Caco-2 (cell line): ENCODE results near the gene C9orf85. TPM values are rescaled to one million over a fixed set of nuclear protein-coding genes. Genes with fewer than 3 reads are reported as not detected.

Experiments
- BruUV-seq: library from RNA; stranded (reverse); fragments of 400-500 nt; replicated peaks from 2 replicates; lab custom pipeline; 2021; lab: Mats Ljungman, UMichigan
- CTCF ChIA-PET: fragments of 300-600 bp; sonication (Branson Sonifier 250); formaldehyde crosslinking; loops from one replicate; lab custom pipeline; 2022; ENCODE audit warnings: antibody characterized with exemption; lab: Charles Lee
- POLR2A ChIA-PET: fragments of 300-600 bp; sonication (Branson Sonifier 250); formaldehyde crosslinking; loops from one replicate; lab custom pipeline; 2022; ENCODE audit warnings: antibody characterized with exemption; lab: Charles Lee
- DNase-seq, 2 experiments: peaks; one replicate each; pipeline versions ENCODE4 v3.0.0 to v3.0.0-alpha.2; 2020 to 2022
- H3K27me3 ChIP-seq: replicated peaks from 2 replicates; pipeline ENCODE4 v1.6.0; 2011; ENCODE audit warnings: low read length; ENCODE audit not compliant: control insufficient read depth, insufficient read depth
- H3K36me3 ChIP-seq: 2 replicates; pipeline ENCODE4 v1.5.1; 2011; ENCODE audit warnings: low read length; ENCODE audit not compliant: control insufficient read depth, insufficient read depth
- H3K4me1 ChIP-seq: fragments of 250-450 bp; sonication (Bioruptor Pico); 2 replicates; pipeline ENCODE4 v1.5.1; 2020; ENCODE audit warnings: mild to moderate bottlenecking
- H3K4me3 ChIP-seq: 2 replicates; pipeline ENCODE4 v1.5.1; 2011; ENCODE audit warnings: low read depth, mild to moderate bottlenecking, control low read depth, low read length
- H3K9me3 ChIP-seq: fragments of 250-450 bp; sonication (Bioruptor Pico); 2 replicates; pipeline ENCODE4 v1.5.1; 2020; ENCODE audit warnings: mild to moderate bottlenecking, moderate library complexity
- H3K27ac Mint-ChIP-seq: one replicate; pipeline ENCODE4 v1.8.0; 2022; ENCODE audit warnings: mixed read lengths; ENCODE audit not compliant: unreplicated experiment
- H3K27me3 Mint-ChIP-seq: one replicate; pipeline ENCODE4 v1.8.0; 2022; ENCODE audit warnings: mixed read lengths; ENCODE audit not compliant: insufficient read depth, unreplicated experiment
- H3K36me3 Mint-ChIP-seq: one replicate; pipeline ENCODE4 v1.8.0; 2022; ENCODE audit warnings: mild to moderate bottlenecking, mixed read lengths; ENCODE audit not compliant: insufficient read depth, unreplicated experiment
- H3K4me1 Mint-ChIP-seq: one replicate; pipeline ENCODE4 v1.8.0; 2022; ENCODE audit warnings: low read depth, mixed read lengths; ENCODE audit not compliant: unreplicated experiment
- H3K4me3 Mint-ChIP-seq: one replicate; pipeline ENCODE4 v1.8.0; 2022; ENCODE audit warnings: mild to moderate bottlenecking, moderate library complexity, mixed read lengths; ENCODE audit not compliant: unreplicated experiment
- H3K9me3 Mint-ChIP-seq: one replicate; pipeline ENCODE4 v1.8.0; 2022; ENCODE audit warnings: mixed read lengths; ENCODE audit not compliant: unreplicated experiment
- intact Hi-C: fragments of 100-400 bp; cut with micrococcal nuclease; formaldehyde crosslinking; loops from one replicate; pipeline ENCODE4 v1.10.0; 2022; ENCODE audit not compliant: unreplicated experiment
- total RNA-seq: library from RNA; stranded (reverse); gene quantifications from 2 replicates; pipeline ENCODE4 v1.2.3, GENCODE V29; 2022
- TF ChIP-seq, protein P1 (sequence below), 2 experiments: fragments of 200-600 bp in 1 of 2; IDR thresholded peaks; 1 replicate in 1 of 2; 2 replicates in 1 of 2; pipeline versions ENCODE4 v1.5.1 to v1.8.0; 2011 to 2022; ENCODE audit warnings: antibody characterized with exemption in 1 of 2, control low read depth in 1 of 2, inconsistent platforms in 1 of 2, low read depth in 1 of 2, low read length in 1 of 2, mild to moderate bottlenecking in 1 of 2, moderate library complexity in 1 of 2; ENCODE audit not compliant: insufficient read depth in 1 of 2, severe bottlenecking in 1 of 2, unreplicated experiment in 1 of 2

Gene C9orf85
- total RNA-seq, 1 experiment from 2014 or later: 2.4 TPM

DNA sequence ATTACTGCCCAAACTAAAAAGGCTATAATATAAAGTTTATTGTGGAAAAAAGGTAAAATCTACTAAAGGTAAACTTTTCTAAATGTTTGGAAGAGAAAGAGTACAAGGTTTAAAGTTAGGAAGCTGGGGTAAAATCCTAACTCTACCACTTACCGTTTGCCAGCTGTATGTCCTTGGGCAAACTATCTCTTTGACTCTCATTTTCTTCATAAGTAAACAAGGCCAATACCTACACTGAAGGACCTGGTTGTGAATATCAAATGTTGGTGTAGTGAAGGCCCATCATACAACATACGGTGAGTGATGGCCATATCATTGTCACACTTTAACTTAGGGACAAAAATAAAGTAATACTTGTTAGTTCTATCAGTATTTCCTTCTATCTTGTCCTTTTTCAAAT lies 35.3 kb upstream of the C9orf85 start:
- TF ChIP-seq, protein P1, sequence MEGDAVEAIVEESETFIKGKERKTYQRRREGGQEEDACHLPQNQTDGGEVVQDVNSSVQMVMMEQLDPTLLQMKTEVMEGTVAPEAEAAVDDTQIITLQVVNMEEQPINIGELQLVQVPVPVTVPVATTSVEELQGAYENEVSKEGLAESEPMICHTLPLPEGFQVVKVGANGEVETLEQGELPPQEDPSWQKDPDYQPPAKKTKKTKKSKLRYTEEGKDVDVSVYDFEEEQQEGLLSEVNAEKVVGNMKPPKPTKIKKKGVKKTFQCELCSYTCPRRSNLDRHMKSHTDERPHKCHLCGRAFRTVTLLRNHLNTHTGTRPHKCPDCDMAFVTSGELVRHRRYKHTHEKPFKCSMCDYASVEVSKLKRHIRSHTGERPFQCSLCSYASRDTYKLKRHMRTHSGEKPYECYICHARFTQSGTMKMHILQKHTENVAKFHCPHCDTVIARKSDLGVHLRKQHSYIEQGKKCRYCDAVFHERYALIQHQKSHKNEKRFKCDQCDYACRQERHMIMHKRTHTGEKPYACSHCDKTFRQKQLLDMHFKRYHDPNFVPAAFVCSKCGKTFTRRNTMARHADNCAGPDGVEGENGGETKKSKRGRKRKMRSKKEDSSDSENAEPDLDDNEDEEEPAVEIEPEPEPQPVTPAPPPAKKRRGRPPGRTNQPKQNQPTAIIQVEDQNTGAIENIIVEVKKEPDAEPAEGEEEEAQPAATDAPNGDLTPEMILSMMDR (IDR thresholded peaks at IDR 0.05; ENCODE audit: insufficient read depth in 1 of 2, low read depth in 1 of 2, low read length in 1 of 2, severe bottlenecking in 1 of 2, unreplicated experiment in 1 of 2): no peak
- Mint-ChIP-seq H3K36me3 (no peaks in the 10 kb centered on the region), H3K27ac (no peak overlapping the region), H3K4me3 (no peak overlapping the region), H3K9me3 (no peaks in the 10 kb centered on the region), H3K4me1 (no peaks in the 10 kb centered on the region), H3K27me3 (no peaks in the 10 kb centered on the region)
- Histone ChIP-seq H3K36me3 (no peaks in the 10 kb centered on the region), H3K27me3 (no peaks in the 10 kb centered on the region), H3K4me3 (no peak overlapping the region), H3K9me3 (no peaks in the 10 kb centered on the region), H3K4me1 (no peaks in the 10 kb centered on the region)
- DNase-seq: no peak
- ChIA-PET POLR2A (no interaction called here), CTCF (no interaction called here)
- intact Hi-C loops: no loop called here
- no TSS peak for BruUV-seq

DNA sequence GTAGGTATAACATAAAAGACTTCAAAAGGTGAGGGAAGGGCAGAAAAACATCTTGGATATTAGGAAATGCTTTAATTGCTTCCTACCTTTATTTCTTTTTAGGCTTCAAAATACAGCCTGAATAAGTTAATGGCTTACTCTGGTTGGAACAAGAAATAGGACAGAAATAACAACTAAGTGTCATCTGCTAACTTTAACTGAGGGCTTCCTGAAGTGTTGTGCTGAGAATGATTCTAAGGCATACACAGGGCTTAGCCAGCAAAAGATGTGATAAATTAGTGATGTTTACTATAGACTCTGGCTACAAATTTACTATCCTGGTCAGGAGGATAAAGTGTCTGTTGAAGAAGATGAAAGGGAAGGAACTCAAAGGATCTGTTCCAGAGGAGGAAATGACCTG lies 34.6 kb upstream of the C9orf85 start:
- no peaks in the 10 kb centered on the region for H3K27me3 Mint-ChIP-seq
- no TSS peak for BruUV-seq
- no peaks in the 10 kb centered on the region for H3K36me3 Mint-ChIP-seq
- H3K4me1 Mint-ChIP-seq: no peaks in the 10 kb centered on the region
- ChIA-PET CTCF (no interaction called here), POLR2A (no interaction called here)
- Histone ChIP-seq H3K4me3 (no peak overlapping the region), H3K9me3 (no peaks in the 10 kb centered on the region), H3K27me3 (no peaks in the 10 kb centered on the region), H3K4me1 (no peaks in the 10 kb centered on the region), H3K36me3 (no peaks in the 10 kb centered on the region)
- H3K4me3 Mint-ChIP-seq: no peak overlapping the region
- TF ChIP-seq, protein P1 (IDR thresholded peaks at IDR 0.05; ENCODE audit: insufficient read depth in 1 of 2, low read depth in 1 of 2, low read length in 1 of 2, severe bottlenecking in 1 of 2, unreplicated experiment in 1 of 2): no peak
- H3K27ac Mint-ChIP-seq: no peak overlapping the region
- intact Hi-C loops: no loop called here
- DNase-seq: no peak
- H3K9me3 Mint-ChIP-seq: no peaks in the 10 kb centered on the region

DNA sequence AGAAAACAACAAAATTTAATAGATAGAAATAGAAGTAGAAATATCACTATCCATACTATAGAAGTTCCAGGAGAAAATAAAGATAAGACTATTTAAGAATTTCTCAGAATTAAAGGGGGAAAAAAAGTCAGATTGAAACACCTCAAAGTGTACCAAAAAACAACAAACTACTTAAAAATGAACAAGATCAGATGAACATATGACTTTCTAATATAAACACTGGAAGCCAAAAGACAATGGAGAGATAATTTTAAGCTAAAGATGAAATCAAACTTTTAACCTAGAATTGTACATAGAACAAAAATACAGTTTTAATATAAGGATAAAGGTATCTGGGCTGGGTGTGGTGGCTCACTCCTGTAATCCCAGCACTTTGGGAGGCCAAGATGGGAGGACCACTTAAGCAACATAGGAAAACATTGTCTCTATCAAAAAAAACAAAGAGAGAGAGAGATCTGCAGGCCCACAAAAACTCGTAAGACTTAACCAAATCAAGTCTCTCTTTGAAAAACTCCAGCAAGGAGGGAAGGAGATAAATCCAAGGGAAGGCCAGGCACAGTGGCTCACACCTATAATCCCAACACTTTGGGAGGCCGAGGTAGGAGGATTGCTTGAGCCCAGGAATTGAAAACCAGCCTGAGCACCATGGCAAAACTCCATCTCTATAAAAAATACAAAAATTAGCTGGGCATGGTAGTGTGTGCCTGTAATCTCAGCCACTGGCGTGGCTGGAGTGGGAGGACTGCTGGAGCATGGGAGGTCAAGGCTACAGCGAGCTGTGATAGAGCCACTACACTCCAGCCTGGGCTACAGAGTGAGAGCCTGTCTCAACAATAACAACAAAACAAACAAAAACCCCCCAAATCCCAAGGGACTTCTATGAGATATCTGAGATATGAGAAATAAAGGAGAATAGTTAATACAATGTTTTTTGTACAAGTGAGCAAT lies 32.8 kb upstream of the C9orf85 start:
- TF ChIP-seq, protein P1 (IDR thresholded peaks at IDR 0.05; ENCODE audit: insufficient read depth in 1 of 2, low read depth in 1 of 2, low read length in 1 of 2, severe bottlenecking in 1 of 2, unreplicated experiment in 1 of 2): no peak
- H3K36me3 ChIP-seq: no peaks in the 10 kb centered on the region
- H3K4me3 ChIP-seq: no peak overlapping the region
- no peaks in the 10 kb centered on the region for H3K4me1 ChIP-seq
- no TSS peak for BruUV-seq
- no peaks in the 10 kb centered on the region for H3K27me3 ChIP-seq
- no peak overlapping the region for H3K27ac Mint-ChIP-seq
- H3K9me3 ChIP-seq: no peaks in the 10 kb centered on the region
- H3K27me3 Mint-ChIP-seq: no peaks in the 10 kb centered on the region
- H3K9me3 Mint-ChIP-seq: no peaks in the 10 kb centered on the region
- H3K36me3 Mint-ChIP-seq: no peaks in the 10 kb centered on the region
- H3K4me1 Mint-ChIP-seq: no peaks in the 10 kb centered on the region
- intact Hi-C loops: no loop called here
- no peak for DNase-seq
- CTCF ChIA-PET: no interaction called here
- no peak overlapping the region for H3K4me3 Mint-ChIP-seq
- POLR2A ChIA-PET: no interaction called here
